Measurements from ENCODE around the gene KRTAP9-9.
A peak's percentile ranks its signal among the peaks of the same experiment; 100 is the strongest.
"Not testable (repeated sequence)": the region's sequence is repeated elsewhere in the genome, so short reads cannot be mapped to it uniquely, and the experiment has no call there.

KRTAP9-9 gene

GRCh38 chr17:41249637-41250240, 5.4 kb upstream of the KRTAP9-9 start, which contains the start of gene KRTAP9-4:
TSS of gene KRTAP9-4 (plus strand) at chr17:41249687. CDS start at chr17:41249721, 34 bp downstream.
- peaks cover 25% of the 10 kb centered on the region for H3K27me3 Mint-ChIP-seq
- H3K4me3 Mint-ChIP-seq, CTCF ChIA-PET, H3K27ac Mint-ChIP-seq, H3K4me1 Mint-ChIP-seq, H3K36me3 Mint-ChIP-seq, H3K9me3 Mint-ChIP-seq, DNase-seq: not testable (repeated sequence)

GRCh38 chr17:41251261-41251660, 3.9 kb upstream of the KRTAP9-9 start:
- Mint-ChIP-seq H3K4me1 (no peaks in the 10 kb centered on the region), H3K9me3 (no peaks in the 10 kb centered on the region), H3K27me3 (peaks cover 31% of the 10 kb centered on the region), H3K27ac (no peak overlapping the region), H3K36me3 (no peaks in the 10 kb centered on the region), H3K4me3 (no peak overlapping the region)
- DNase-seq: no peak
- CTCF ChIA-PET: no interaction called here

GRCh38 chr17:41254861-41255260, 323 bp upstream of the KRTAP9-9 start:
- H3K27me3 Mint-ChIP-seq: peaks cover 16% of the 10 kb centered on the region
- H3K27ac Mint-ChIP-seq: no peak overlapping the region
- H3K4me3 Mint-ChIP-seq: no peak overlapping the region
- no peaks in the 10 kb centered on the region for H3K4me1 Mint-ChIP-seq
- CTCF ChIA-PET: no interaction called here
- no peak for DNase-seq
- no peaks in the 10 kb centered on the region for H3K9me3 Mint-ChIP-seq
- no peaks in the 10 kb centered on the region for H3K36me3 Mint-ChIP-seq

DNA sequence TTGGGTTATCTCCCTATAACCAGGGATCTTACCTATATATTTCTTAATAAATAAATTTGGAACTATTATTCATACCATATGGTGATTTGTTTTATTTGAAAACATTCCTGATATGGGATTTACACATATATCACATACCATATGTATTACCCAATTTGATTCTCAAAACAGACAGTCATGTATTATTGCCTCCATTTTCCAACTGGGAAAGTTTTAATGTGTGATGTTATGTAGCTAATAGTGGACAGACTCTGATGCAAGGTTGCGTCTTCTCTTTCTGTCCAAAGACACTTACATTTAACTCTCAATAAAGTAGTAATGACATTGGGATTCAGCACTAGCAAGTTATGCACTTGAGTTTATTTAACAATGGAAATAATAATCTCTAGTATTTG, 1.1 kb downstream of the KRTAP9-9 start:
- Mint-ChIP-seq H3K36me3 (no peaks in the 10 kb centered on the region), H3K27ac (no peak overlapping the region), H3K9me3 (no peaks in the 10 kb centered on the region), H3K4me1 (no peaks in the 10 kb centered on the region), H3K27me3 (peaks cover 14% of the 10 kb centered on the region), H3K4me3 (no peak overlapping the region)
- no peak for DNase-seq
- CTCF ChIA-PET: no interaction called here

DNA sequence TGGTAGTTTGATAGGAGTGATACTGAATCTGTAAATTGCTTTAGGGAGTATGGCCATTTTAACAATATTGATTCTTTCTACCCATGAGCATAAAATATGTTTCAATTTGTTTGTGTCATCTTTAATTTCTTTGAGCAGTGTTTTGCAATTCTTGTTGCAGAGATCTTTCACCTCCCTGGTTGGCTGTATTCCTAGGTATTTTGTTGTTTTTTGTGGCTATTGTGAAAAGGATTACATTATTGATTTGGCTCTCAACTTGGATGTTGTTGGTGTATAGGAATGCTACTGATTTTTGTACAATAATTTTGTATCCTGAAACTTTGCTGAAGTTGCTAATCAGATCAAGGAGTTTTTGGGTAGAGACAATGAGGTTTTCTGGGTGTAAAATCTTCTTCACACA, 3.2 kb downstream of the KRTAP9-9 start:
- Mint-ChIP-seq H3K27me3 (peaks cover 17% of the 10 kb centered on the region), H3K4me1 (no peaks in the 10 kb centered on the region), H3K9me3 (no peaks in the 10 kb centered on the region), H3K4me3 (no peak overlapping the region), H3K36me3 (no peaks in the 10 kb centered on the region), H3K27ac (no peak overlapping the region)
- CTCF ChIA-PET: no interaction called here
- no peak for DNase-seq

DNA sequence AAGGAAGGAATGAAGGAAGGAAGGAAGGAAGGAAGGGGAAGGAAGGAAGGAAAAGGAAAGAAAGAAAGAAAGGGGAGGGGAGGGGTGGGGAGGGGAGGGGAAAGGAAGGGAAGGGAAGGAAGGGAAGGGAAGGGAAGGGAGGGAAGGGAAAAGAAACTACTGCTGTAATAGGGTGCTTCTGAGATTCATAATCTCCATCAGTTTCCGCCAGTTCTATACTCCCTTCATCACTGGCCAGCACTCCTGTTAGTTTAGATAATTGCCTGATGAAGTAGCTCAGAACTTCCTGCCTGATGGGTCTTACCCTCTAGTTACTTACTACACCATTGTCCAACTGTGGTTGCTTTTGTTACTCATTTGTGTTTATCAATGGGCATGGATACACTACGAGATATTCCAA, 8.0 kb downstream of the KRTAP9-9 start:
- no peak for DNase-seq
- H3K4me3 Mint-ChIP-seq: no peak overlapping the region
- CTCF ChIA-PET: no interaction called here
- H3K36me3 Mint-ChIP-seq: no peaks in the 10 kb centered on the region
- no peaks in the 10 kb centered on the region for H3K9me3 Mint-ChIP-seq
- H3K27ac Mint-ChIP-seq: no peak overlapping the region
- no peaks in the 10 kb centered on the region for H3K4me1 Mint-ChIP-seq
- H3K27me3 Mint-ChIP-seq: peaks cover 21% of the 10 kb centered on the region

GRCh38 chr17:41264599-41264998, 9.4 kb downstream of the KRTAP9-9 start:
- no peak for DNase-seq
- H3K9me3 Mint-ChIP-seq: no peaks in the 10 kb centered on the region
- CTCF ChIA-PET: no interaction called here
- no peaks in the 10 kb centered on the region for H3K36me3 Mint-ChIP-seq
- H3K4me1 Mint-ChIP-seq: no peaks in the 10 kb centered on the region
- no peak overlapping the region for H3K27ac Mint-ChIP-seq
- H3K4me3 Mint-ChIP-seq: no peak overlapping the region
- H3K27me3 Mint-ChIP-seq: peaks cover 25% of the 10 kb centered on the region

DNA sequence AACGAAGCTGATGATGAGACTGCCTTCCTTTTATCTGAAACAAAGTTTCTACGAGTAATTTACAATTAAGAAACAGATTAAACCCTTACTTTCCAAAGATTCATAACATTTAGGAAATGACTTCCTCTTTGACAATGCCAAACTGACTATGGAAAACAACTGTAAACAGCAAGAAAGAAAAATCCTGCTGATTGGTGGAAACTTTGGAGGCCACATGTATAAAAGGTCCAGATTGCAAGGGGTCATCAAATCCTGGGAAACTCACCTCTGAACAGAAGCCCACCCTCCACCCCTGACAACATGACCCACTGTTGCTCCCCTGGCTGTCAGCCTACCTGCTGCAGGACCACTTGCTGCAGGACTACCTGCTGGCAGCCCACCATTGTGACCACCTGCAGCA, 9.9 kb downstream of the KRTAP9-9 start, which contains the start of gene KRTAP9-6:
Gene KRTAP9-6, plus strand, starts transcription at position 301 of the 400 bp plus-strand sequence. Its CDS starts 0 bp downstream, at position 301.
- Mint-ChIP-seq H3K9me3 (no peaks in the 10 kb centered on the region), H3K36me3 (no peaks in the 10 kb centered on the region), H3K27me3 (peaks cover 25% of the 10 kb centered on the region), H3K27ac (no peak within 1 kb of the TSS), H3K4me1 (no peaks in the 10 kb centered on the region), H3K4me3 (no peak within 1 kb of the TSS)
- CTCF ChIA-PET: no interaction called here
- no peak for DNase-seq

- CTCF ChIA-PET: no interaction called here
- no peak overlapping the region for H3K27ac Mint-ChIP-seq
- peaks cover 27% of the 10 kb centered on the region for H3K27me3 Mint-ChIP-seq
- no peak for DNase-seq
- H3K4me3 Mint-ChIP-seq: no peak overlapping the region
- H3K36me3 Mint-ChIP-seq: no peaks in the 10 kb centered on the region
- H3K9me3 Mint-ChIP-seq: no peaks in the 10 kb centered on the region
- H3K4me1 Mint-ChIP-seq: peaks cover 2% of the 10 kb centered on the region
Measured at GRCh38 chr17:41267711-41268110, 12.5 kb downstream of the KRTAP9-9 start.

DNA sequence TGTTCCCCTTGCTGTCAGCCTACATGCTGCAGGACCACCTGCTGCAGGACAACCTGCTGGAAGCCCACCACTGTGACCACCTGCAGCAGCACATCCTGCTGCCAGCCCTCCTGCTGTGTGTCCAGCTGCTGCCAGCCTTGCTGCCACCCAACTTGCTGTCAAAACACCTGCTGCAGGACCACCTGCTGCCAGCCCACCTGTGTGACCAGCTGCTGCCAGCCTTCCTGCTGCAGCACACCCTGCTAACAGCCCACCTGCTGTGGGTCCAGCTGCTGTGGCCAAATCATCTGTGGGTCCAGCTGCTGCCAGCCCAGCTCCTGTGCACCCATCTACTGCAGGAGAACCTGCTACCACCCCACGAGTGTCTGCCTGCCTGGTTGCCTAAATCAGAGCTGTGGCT, 16.1 kb downstream of the KRTAP9-9 start:
- DNase-seq, CTCF ChIA-PET, H3K4me3 Mint-ChIP-seq, H3K9me3 Mint-ChIP-seq, H3K4me1 Mint-ChIP-seq, H3K36me3 Mint-ChIP-seq: not testable (repeated sequence)
- Mint-ChIP-seq H3K27me3 (peaks cover 23% of the 10 kb centered on the region), H3K27ac (peak overlapping the region; percentile 45)

- H3K4me1 Mint-ChIP-seq: peaks cover 2% of the 10 kb centered on the region
- peaks cover 24% of the 10 kb centered on the region for H3K27me3 Mint-ChIP-seq
- no peak overlapping the region for H3K4me3 Mint-ChIP-seq
- no peak overlapping the region for H3K27ac Mint-ChIP-seq
- no peaks in the 10 kb centered on the region for H3K9me3 Mint-ChIP-seq
- CTCF ChIA-PET: no interaction called here
- H3K36me3 Mint-ChIP-seq: no peaks in the 10 kb centered on the region
- DNase-seq: no peak
Measured at GRCh38 chr17:41271858-41272257, 16.7 kb downstream of the KRTAP9-9 start.

DNA sequence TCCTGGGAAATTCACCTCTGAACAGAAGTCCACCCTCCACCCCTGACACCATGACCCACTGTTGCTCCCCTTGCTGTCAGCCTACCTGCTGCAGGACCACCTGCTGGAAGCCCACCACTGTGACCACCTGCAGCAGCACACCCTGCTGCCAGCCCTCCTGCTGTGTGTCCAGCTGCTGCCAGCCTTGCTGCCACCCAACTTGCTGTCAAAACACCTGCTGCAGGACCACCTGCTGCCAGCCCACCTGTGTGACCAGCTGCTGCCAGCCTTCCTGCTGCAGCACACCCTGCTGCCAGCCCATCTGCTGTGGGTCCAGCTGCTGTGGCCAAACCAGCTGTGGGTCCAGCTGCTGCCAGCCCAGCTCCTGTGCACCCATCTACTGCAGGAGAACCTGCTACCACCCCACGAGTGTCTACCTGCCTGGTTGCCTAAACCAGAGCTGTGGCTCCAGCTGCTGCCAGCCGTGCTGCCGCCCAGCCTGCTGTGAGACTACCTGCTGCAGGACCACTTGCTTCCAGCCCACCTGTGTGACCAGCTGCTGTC, 20.5 kb downstream of the KRTAP9-9 start, which contains the start of gene KRTAP9-7:
Gene KRTAP9-7, plus strand, starts transcription at position 51 of the 543 bp plus-strand sequence. Its CDS starts 0 bp downstream, at position 51.
- not testable (repeated sequence) for DNase-seq, H3K36me3 Mint-ChIP-seq, H3K4me3 Mint-ChIP-seq, H3K4me1 Mint-ChIP-seq, H3K9me3 Mint-ChIP-seq, H3K27ac Mint-ChIP-seq
- CTCF ChIA-PET: interaction anchor here (1.1 kb wide), 1 partner anchor 33 kb away, joined by 3 read pairs; the partner anchor contains the start of gene KRTAP16-1
- H3K27me3 Mint-ChIP-seq: peaks cover 15% of the 10 kb centered on the region

DNA sequence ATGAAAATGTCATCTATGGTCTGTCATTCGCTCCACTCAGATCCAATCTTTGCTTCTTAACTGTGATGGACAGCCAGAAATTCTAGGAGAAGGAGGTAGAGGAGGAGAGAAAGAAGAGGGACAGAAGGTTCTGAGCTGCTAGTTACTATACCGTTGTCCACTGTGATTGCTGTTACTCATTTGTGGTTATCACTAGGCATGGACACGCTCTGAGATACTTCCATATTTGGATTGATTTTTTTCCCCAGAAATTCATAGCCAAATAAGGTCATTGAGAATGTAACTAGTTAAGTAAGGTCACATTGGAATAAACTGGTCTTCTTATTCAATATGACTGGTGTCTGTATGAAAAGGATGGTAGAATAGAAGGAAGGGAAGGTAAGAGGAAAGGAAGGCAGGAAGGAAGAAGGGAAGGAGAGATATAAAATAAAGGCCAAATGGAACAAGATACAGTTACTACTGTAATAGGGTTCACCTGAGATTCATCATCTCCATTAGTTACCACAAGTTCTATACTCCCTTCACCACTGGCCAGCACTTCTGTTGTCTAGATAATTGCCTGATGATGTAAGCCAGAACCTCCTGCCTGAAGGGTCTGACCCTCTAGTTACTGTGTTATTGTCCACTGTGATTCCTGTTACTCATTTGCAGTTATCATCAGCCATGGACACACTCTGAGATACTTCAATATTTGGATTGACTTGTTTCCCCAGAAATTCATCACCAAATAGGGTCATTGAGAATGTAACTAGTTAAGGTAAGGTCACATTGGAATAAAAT, 23.2 kb downstream of the KRTAP9-9 start:
- CTCF ChIA-PET: no interaction called here
- DNase-seq: no peak
- Mint-ChIP-seq H3K36me3 (no peaks in the 10 kb centered on the region), H3K27ac (no peak overlapping the region), H3K4me3 (no peak overlapping the region), H3K4me1 (no peaks in the 10 kb centered on the region), H3K9me3 (no peaks in the 10 kb centered on the region), H3K27me3 (peaks cover 10% of the 10 kb centered on the region)

GRCh38 chr17:41284043-41284442, 28.9 kb downstream of the KRTAP9-9 start:
- CTCF ChIA-PET: no interaction called here
- no peaks in the 10 kb centered on the region for H3K36me3 Mint-ChIP-seq
- no peaks in the 10 kb centered on the region for H3K9me3 Mint-ChIP-seq
- H3K27ac Mint-ChIP-seq: no peak overlapping the region
- no peak for DNase-seq
- no peak overlapping the region for H3K4me3 Mint-ChIP-seq
- peaks cover 4% of the 10 kb centered on the region for H3K27me3 Mint-ChIP-seq
- no peaks in the 10 kb centered on the region for H3K4me1 Mint-ChIP-seq

GRCh38 chr17:41284546-41284945, 29.4 kb downstream of the KRTAP9-9 start:
- Mint-ChIP-seq H3K4me1 (no peaks in the 10 kb centered on the region), H3K27me3 (peaks cover 4% of the 10 kb centered on the region), H3K36me3 (no peaks in the 10 kb centered on the region), H3K4me3 (no peak overlapping the region), H3K9me3 (no peaks in the 10 kb centered on the region), H3K27ac (no peak overlapping the region)
- no peak for DNase-seq
- CTCF ChIA-PET: no interaction called here

Measured in activated naive CD4-positive, alpha-beta T cell treated with anti-CD3 and anti-CD28 coated beads, Interleukin-2, amount 10 ng/mL, durations not matched to agents 7 days and 5 days (primary cell).